GM21717 (cell line): ENCODE data around the gene PIEZO1.
"Not testable (repeated sequence)": the region's sequence is repeated elsewhere in the genome, so short reads cannot be mapped to it uniquely, and the experiment has no call there.

ENCODE experiments used
- ATAC-seq: cut with Tn5 transposase; IDR thresholded peaks from one replicate; pipeline ENCODE4 v1.9.1; 2021; ENCODE audit warnings: mild to moderate bottlenecking, moderate library complexity; ENCODE audit not compliant: unreplicated experiment

PIEZO1 gene

GRCh38 chr16:88678224-88678979, 106.6 kb downstream of the PIEZO1 start:
- ATAC-seq = no peak

DNA sequence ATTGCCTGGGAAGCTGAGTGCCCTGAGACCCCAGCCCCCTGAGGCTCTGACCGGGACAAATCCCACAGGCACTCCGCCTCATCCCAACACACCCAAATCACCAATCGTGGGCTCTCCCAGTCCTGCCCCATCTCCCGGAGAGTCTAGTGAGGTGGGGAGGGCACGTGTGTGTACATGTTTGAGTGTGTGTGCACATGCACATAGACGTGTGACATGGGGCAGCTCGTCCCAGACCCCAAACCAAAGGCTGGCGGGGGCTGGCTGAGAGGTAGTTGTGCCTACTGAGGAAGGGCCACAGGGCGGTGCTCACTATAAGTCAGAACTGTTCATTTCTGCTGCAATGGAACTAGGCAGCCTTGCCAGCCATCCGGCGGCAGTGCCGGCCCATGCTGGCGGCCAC, 107.3 kb downstream of the PIEZO1 start:
- ATAC-seq = no peak

- ATAC-seq = no peak
Observed at GRCh38 chr16:88676502-88677242, 108.3 kb downstream of the PIEZO1 start.

- ATAC-seq = peak; percentile 53
Observed at GRCh38 chr16:88673716-88674379, 111.2 kb downstream of the PIEZO1 start.

- no peak for ATAC-seq
Observed at GRCh38 chr16:88672776-88673175, 112.2 kb downstream of the PIEZO1 start.

DNA sequence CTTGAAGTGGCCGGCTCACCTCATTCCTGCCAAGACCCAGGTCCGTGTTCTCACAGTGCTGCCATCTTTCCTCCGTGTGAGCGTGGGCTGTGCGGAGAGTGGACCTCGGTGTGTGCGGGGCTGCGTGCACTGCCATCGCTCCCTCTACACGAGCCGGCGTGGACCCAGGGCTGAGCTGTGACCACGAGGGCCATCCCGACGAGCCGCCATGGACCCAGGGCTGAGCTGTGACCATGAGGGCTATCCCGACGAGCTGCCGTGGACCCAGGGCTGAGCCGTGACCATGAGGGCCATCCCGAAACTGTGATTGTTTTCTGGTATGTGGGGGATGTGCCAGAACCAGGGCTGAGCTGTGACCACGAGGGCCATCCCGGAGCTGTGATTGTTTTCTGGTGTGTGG, 113.2 kb downstream of the PIEZO1 start:
- ATAC-seq = no peak

DNA sequence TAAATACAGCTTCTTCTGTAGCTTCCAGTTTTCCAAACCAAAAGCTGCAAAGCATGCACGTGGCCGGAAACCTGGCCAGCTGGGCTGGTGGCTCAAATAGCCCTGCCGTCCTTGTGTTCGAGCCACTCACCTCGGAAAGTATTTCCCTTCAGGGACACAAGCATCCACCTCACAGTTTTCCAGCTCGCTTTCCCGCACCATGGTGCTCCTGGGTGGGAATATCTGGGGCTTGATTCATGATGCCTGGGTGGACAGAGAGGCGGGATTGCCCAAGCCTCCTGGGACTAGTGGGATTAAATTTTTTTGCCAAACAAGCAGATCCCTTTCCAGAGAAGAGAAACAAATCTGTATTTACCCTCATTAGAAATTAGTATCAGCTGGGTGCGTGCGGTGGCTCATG, 115.0 kb downstream of the PIEZO1 start:
- ATAC-seq = no peak

GRCh38 chr16:88669493-88669892, 115.5 kb downstream of the PIEZO1 start:
- ATAC-seq = not testable (repeated sequence)

- no peak for ATAC-seq
Observed at GRCh38 chr16:88667461-88667860, 117.6 kb downstream of the PIEZO1 start.

DNA sequence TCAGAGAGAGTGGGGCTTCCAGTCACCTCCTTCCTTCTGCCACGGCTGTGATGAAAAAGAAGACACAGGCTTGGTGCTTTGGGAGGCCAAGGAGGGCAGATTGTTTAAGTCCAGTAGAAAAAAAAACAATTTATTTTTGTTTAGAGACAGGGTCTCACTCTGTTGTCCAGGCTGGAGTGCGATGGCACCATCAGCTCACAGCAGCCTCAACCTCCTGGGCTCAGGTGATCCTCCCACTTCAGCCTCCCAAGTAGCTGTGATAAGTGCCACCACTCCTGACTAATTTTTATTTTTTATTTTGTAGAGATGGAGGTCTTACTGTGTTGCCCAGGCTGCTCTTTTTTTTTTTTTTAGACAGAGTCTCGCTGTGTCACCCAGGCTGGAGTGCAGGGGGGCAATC, 119.5 kb downstream of the PIEZO1 start:
- ATAC-seq = no peak
